Activated CD4-positive, alpha-beta T cell treated with anti-CD3 and anti-CD28 coated beads, Interleukin-2, Interleukin-6, amounts not matched to agents 100 ng/mL and 50 ng/mL, durations not matched to agents 16 hours and 8 hours (primary cell): ENCODE data around the gene NR2C2.

Experiments
- DNase-seq: peaks from one replicate; pipeline ENCODE4 v3.0.0-alpha.2; 2020

The NR2C2 gene

GRCh38 chr3:14921811-14922705 is 25.3 kb upstream of the NR2C2 start:
- DNase-seq, result no peak

- DNase-seq, result no peak
Observed at GRCh38 chr3:14922863-14923262, 24.5 kb upstream of the NR2C2 start.

- no peak for DNase-seq
Observed at GRCh38 chr3:14923476-14923875, 23.9 kb upstream of the NR2C2 start.

GRCh38 chr3:14925729-14926591 is 21.4 kb upstream of the NR2C2 start:
- peak; percentile 46 for DNase-seq

GRCh38 chr3:14926592-14926991 is 20.8 kb upstream of the NR2C2 start:
- DNase-seq, result no peak

- DNase-seq, result no peak
Observed at GRCh38 chr3:14927308-14927707, 20.1 kb upstream of the NR2C2 start.

GRCh38 chr3:14929310-14930074 is 17.9 kb upstream of the NR2C2 start:
- DNase-seq, result no peak

- DNase-seq, result no peak
Observed at GRCh38 chr3:14933820-14934425, 13.5 kb upstream of the NR2C2 start.

GRCh38 chr3:14935592-14936345 is 11.6 kb upstream of the NR2C2 start:
- DNase-seq, result no peak

GRCh38 chr3:14938954-14939353 is 8.4 kb upstream of the NR2C2 start:
- DNase-seq, result no peak

GRCh38 chr3:14941871-14942270 is 5.5 kb upstream of the NR2C2 start:
- no peak for DNase-seq

GRCh38 chr3:14943042-14943441 is 4.3 kb upstream of the NR2C2 start:
- DNase-seq, result no peak

- DNase-seq, result no peak
Observed at GRCh38 chr3:14946236-14946635, 1.1 kb upstream of the NR2C2 start.

GRCh38 chr3:14946739-14947099 is 664 bp upstream of the NR2C2 start:
- DNase-seq, result no peak

GRCh38 chr3:14947886-14948608 is 664 bp downstream of the NR2C2 start:
- DNase-seq, result peak; percentile 98

- DNase-seq, result no peak
Observed at GRCh38 chr3:14948609-14949038, 1.2 kb downstream of the NR2C2 start.

- no peak for DNase-seq
Observed at GRCh38 chr3:14949126-14949525, 1.7 kb downstream of the NR2C2 start.

- no peak for DNase-seq
Observed at GRCh38 chr3:14950274-14950673, 2.9 kb downstream of the NR2C2 start.

GRCh38 chr3:14957153-14957552 is 9.8 kb downstream of the NR2C2 start:
- DNase-seq, result no peak

GRCh38 chr3:14957925-14958324 is 10.5 kb downstream of the NR2C2 start:
- no peak for DNase-seq

GRCh38 chr3:14959359-14959943 is 12.1 kb downstream of the NR2C2 start:
- no peak for DNase-seq
